Smooth muscle cell (in vitro differentiated cells): ENCODE data around the gene PARD6G. TPM values are rescaled to one million over a fixed set of nuclear protein-coding genes. Genes with fewer than 3 reads are reported as not detected.
A peak's percentile ranks its signal among the peaks of the same experiment; 100 is the strongest.

Source experiments
- DNase-seq: peaks from one replicate; lab custom pipeline; 2025; ENCODE audit not compliant: unreplicated experiment; lab: John Stamatoyannopoulos, UW
- H2AFZ ChIP-seq: fragments of 200-600 bp; sonication (generic); 2 replicates; pipeline ENCODE4 v1.6.0; 2016; ENCODE audit warnings: antibody characterized with exemption, low read depth, mild to moderate bottlenecking
- H3F3A ChIP-seq: fragments of 200-600 bp; sonication (generic); 2 replicates; pipeline ENCODE4 v1.6.0; 2017; ENCODE audit warnings: antibody characterized with exemption, low read depth
- H3K27ac ChIP-seq: fragments of 200-600 bp; sonication (generic); 2 replicates; pipeline ENCODE4 v1.5.1; 2016; ENCODE audit warnings: low read depth, mild to moderate bottlenecking
- H3K27me3 ChIP-seq: fragments of 200-600 bp; sonication (generic); 2 replicates; pipeline ENCODE4 v1.6.1; 2016; ENCODE audit warnings: low read depth, mild to moderate bottlenecking
- H3K36me3 ChIP-seq: fragments of 200-600 bp; sonication (generic); 2 replicates; pipeline ENCODE4 v1.5.1; 2016; ENCODE audit warnings: low read depth
- H3K4me1 ChIP-seq: fragments of 200-600 bp; sonication (generic); 2 replicates; pipeline ENCODE4 v1.5.1; 2016; ENCODE audit warnings: low read depth
- H3K4me2 ChIP-seq: fragments of 200-600 bp; sonication (generic); 2 replicates; pipeline ENCODE4 v1.6.0; 2016; ENCODE audit warnings: mild to moderate bottlenecking
- H3K4me3 ChIP-seq: fragments of 200-600 bp; sonication (generic); 2 replicates; pipeline ENCODE4 v1.5.1; 2016; ENCODE audit warnings: mild to moderate bottlenecking
- H3K79me2 ChIP-seq: fragments of 200-600 bp; sonication (generic); 2 replicates; pipeline ENCODE4 v1.6.0; 2016; ENCODE audit warnings: low read depth, mild to moderate bottlenecking
- H3K9ac ChIP-seq: fragments of 200-600 bp; sonication (generic); 2 replicates; pipeline ENCODE4 v1.6.0; 2016; ENCODE audit warnings: low read depth
- H3K9me3 ChIP-seq: fragments of 200-600 bp; sonication (generic); replicated peaks from 2 replicates; pipeline ENCODE4 v1.5.1; 2016; ENCODE audit warnings: low read depth
- H4K20me1 ChIP-seq: fragments of 200-600 bp; sonication (generic); 2 replicates; pipeline ENCODE4 v1.6.0; 2016; ENCODE audit warnings: low read depth
- WGBS: methylation state at CpG from one replicate; pipeline ENCODE4 v1.1.7; 2016; ENCODE audit warnings: low lambda C conversion rate; 5-methylcytosine and 5-hydroxymethylcytosine counted together
- polyA plus RNA-seq: library from polyadenylated mRNA; unstranded; fragments of >200 nt; fragmentation: Nextera tagmentation; extraction: Ambion mirVana; gene quantifications from 2 replicates; pipeline ENCODE4 v1.2.1, GENCODE V29; 2016
- total RNA-seq: library from RNA; depleted of rRNA; stranded (reverse); fragments of >200 nt; gene quantifications from 2 replicates; pipeline ENCODE4 v1.2.3, GENCODE V29; 2014
- TF ChIP-seq, protein P1 (sequence below): fragments of 200-600 bp; sonication (generic); IDR thresholded peaks from 2 replicates; pipeline ENCODE4 v1.5.1; 2017; ENCODE audit warnings: borderline replicate concordance, mild to moderate bottlenecking, antibody characterized with exemption; ENCODE audit not compliant: insufficient read depth, poor library complexity, severe bottlenecking

PARD6G gene
- total and polyA plus RNA-seq, 2 experiments from 2014 or later = 19.8 to 19.9 TPM

DNA sequence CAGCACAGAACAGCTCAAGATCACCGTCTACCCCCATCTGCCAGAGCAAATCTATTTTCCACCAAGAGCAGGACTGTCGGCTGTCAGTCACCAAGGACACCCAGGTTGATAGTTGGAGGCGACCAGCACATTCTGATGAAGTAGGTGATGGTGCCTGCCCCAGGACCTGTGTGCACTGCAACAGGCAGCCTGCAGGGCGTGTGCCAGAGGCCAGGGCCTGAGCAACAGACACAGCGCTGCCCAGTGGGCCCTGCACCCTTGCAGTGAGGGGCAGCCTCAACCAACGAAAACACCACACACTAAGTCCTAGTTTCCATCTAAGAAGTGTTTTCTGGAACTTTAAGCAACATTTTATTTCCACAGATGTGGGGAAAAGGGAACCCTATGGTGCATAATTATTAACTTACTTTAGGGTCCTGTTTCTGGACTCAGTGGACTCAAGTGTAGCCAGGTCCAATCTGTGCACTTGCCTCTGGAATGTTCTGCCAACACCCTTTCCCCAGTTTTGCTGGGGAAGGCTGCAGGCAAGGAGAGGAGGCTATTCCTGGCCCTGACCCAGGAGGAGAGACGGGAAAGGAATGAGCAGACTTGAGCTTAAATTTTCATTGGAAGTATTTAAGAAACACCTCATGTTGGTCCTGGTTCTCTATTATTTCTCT lies 76.8 kb downstream of the PARD6G start:
- Histone ChIP-seq H3K9me3 (no peaks in the 10 kb centered on the region), H2AFZ (no peak overlapping the region), H3K27ac (peak overlapping the region; percentile 74), H3K4me3 (no peak overlapping the region), H3K27me3 (no peaks in the 10 kb centered on the region), H3F3A (peaks cover 4% of the 10 kb centered on the region), H4K20me1 (peaks cover 3% of the 10 kb centered on the region), H3K9ac (no peak overlapping the region), H3K79me2 (no peaks in the 10 kb centered on the region), H3K4me1 (no peaks in the 10 kb centered on the region), H3K36me3 (no peaks in the 10 kb centered on the region), H3K4me2 (no peak overlapping the region)
- 93% methylated on average over 7 of the region's 7 CpGs for whole genome bisulfite sequencing
- TF ChIP-seq, protein P1, sequence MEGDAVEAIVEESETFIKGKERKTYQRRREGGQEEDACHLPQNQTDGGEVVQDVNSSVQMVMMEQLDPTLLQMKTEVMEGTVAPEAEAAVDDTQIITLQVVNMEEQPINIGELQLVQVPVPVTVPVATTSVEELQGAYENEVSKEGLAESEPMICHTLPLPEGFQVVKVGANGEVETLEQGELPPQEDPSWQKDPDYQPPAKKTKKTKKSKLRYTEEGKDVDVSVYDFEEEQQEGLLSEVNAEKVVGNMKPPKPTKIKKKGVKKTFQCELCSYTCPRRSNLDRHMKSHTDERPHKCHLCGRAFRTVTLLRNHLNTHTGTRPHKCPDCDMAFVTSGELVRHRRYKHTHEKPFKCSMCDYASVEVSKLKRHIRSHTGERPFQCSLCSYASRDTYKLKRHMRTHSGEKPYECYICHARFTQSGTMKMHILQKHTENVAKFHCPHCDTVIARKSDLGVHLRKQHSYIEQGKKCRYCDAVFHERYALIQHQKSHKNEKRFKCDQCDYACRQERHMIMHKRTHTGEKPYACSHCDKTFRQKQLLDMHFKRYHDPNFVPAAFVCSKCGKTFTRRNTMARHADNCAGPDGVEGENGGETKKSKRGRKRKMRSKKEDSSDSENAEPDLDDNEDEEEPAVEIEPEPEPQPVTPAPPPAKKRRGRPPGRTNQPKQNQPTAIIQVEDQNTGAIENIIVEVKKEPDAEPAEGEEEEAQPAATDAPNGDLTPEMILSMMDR = no peak
- no peak for DNase-seq

DNA sequence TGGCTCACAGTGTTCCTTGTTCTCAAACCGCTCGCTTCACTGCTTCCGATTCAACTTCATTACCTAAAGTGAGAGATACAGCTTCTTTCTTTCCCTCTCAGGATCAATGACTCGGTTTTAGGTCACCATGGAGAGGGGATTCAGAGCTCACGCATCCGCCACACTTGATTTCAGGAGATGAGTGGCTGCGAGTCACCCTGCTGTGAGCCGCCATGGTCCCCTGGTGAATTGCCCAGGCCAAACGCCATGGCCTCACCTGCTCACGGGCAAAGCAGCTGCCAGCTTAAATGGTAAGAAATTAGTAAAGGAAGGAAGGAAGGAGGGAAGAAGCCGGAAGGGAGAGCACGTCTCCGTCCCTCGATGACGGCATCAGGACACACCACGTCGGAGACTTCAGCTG lies 77.7 kb downstream of the PARD6G start:
- Histone ChIP-seq H3K79me2 (no peaks in the 10 kb centered on the region), H3K4me2 (no peak overlapping the region), H3K4me3 (no peak overlapping the region), H3K27me3 (no peaks in the 10 kb centered on the region), H3K9me3 (no peaks in the 10 kb centered on the region), H3K9ac (no peak overlapping the region), H3K27ac (no peak overlapping the region), H2AFZ (no peak overlapping the region), H3F3A (peaks cover 4% of the 10 kb centered on the region), H3K36me3 (no peaks in the 10 kb centered on the region), H3K4me1 (no peaks in the 10 kb centered on the region), H4K20me1 (peaks cover 3% of the 10 kb centered on the region)
- no peak for DNase-seq
- WGBS = 96% methylated on average over 17 of the region's 17 CpGs
- TF ChIP-seq, protein P1 = no peak

DNA sequence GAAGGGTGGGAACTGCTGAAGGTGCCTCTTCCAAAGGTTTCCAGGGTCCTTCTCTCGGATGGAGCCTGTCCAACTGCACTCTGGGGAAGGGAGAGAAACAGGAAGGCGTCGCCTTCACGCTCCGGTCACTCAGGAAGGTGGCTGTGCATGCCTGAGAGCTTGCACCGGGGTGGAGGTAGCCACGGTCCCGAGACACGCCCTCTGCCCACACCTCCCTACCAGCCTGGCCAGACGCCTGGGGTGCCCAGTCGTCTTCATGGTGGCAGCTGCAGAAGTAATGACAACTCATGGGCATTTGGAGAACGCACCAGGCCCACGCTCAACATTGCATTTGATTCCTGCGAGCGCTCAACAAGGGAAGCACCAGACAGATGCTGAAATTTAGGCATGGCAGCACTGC lies 78.3 kb downstream of the PARD6G start:
- peaks cover 4% of the 10 kb centered on the region for H3F3A ChIP-seq
- DNase-seq = no peak
- no peaks in the 10 kb centered on the region for H3K27me3 ChIP-seq
- no peak overlapping the region for H3K4me3 ChIP-seq
- H3K79me2 ChIP-seq = no peaks in the 10 kb centered on the region
- no peaks in the 10 kb centered on the region for H3K36me3 ChIP-seq
- H3K27ac ChIP-seq = no peak overlapping the region
- TF ChIP-seq, protein P1 = no peak
- 96% methylated on average over 15 of the region's 15 CpGs for WGBS
- no peaks in the 10 kb centered on the region for H3K9me3 ChIP-seq
- no peak overlapping the region for H3K9ac ChIP-seq
- no peaks in the 10 kb centered on the region for H3K4me1 ChIP-seq
- H2AFZ ChIP-seq = no peak overlapping the region
- no peak overlapping the region for H3K4me2 ChIP-seq
- peaks cover 3% of the 10 kb centered on the region for H4K20me1 ChIP-seq

DNA sequence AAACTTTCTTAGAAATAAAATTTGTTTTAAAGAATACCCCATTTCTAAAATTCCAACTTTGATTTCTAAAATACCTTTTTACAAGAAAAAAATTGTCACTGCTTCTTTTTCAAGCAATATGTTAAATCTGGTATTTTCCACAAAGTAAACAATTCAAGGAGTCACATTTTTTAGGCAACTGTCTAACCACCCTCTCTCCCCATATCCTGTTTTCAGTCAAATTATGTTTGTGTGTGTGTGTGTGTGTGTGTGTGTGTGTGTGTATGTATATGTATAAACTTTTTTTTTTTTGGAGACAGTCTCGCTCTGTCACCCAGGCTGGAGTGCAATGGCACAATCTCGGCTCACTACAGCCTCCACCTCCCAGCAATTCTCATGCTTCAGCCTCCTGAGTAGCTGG lies 79.0 kb downstream of the PARD6G start:
- Histone ChIP-seq H3K79me2 (no peaks in the 10 kb centered on the region), H4K20me1 (peaks cover 8% of the 10 kb centered on the region), H3K4me1 (no peaks in the 10 kb centered on the region), H3F3A (peaks cover 4% of the 10 kb centered on the region), H3K27me3 (no peaks in the 10 kb centered on the region), H3K9me3 (no peaks in the 10 kb centered on the region), H3K36me3 (no peaks in the 10 kb centered on the region), H3K9ac (no peak overlapping the region), H2AFZ (no peak overlapping the region), H3K27ac (no peak overlapping the region), H3K4me2 (no peak overlapping the region), H3K4me3 (no peak overlapping the region)
- DNase-seq = no peak
- 95% methylated on average over 2 of the region's 2 CpGs for WGBS
- TF ChIP-seq, protein P1 = no peak
